A549 treated with AZD9567 at 1 μM for 4 hours (cell line): ENCODE results near the gene PRRG1. TPM values are rescaled to one million over a fixed set of nuclear protein-coding genes. Genes with fewer than 3 reads are reported as not detected.

Experiments
- total RNA-seq: library from RNA; stranded (reverse); fragments of 200-300 nt; extraction: Qiagen RNA extraction; gene quantifications from 5 replicates; pipeline ENCODE4 v1.2.3, GENCODE V29; 2022; ENCODE audit not compliant: insufficient read depth

The PRRG1 gene
- 5.8 to 7.7 TPM (median 6.3 TPM) in 5 replicates for total RNA-seq

DNA sequence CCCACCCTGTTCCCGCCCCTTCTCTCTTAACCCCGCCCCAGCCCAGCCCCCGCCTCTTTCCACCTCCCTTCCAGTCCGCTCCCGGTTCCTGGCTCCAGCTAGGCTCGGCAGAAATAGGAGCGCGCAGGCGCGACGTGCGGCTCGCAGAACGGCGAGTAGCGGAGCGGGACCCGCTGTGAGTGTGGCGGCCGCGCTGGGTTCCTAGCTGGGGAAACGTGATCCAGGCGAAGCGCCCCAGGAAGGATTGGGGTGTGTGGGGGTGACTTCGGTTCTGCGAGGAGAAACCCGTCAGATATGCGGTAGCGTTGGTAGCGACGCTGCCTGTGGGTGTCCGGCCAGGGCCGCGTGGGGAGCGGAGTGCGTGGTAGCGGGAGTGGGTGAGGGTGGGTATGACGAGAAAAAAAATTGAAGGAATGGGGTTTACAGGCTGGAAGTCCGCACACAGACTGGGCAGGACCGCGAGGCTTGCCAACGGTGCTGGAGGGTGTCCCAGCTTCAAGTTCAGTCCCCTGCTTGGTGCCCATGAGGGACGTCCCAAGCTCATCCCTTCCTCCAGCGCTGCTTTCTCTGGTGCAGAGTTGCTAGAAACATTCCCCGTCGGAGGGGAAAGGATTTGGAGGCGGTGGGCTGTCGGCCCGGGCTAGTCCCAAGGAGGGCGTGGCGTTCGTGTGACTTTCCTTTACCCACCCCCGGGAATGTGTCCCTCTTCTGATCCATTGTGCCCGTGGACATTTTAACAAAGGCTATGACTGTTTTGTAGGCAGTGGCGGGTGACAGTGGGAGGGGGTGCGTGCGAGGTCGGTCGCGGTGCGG is at the start of gene PRRG1:
TSS of gene PRRG1 (plus strand) at position 144 of the 813 bp plus-strand sequence. CDS start 56,886 bp downstream, outside the sequence.

Other genes starting within 250 kb of the PRRG1 start
- gene LANCL3, start 222.3 kb downstream of the PRRG1 start, total RNA-seq: 0.02 TPM in 1 of 5 replicates, not detected in the others